NCI-H1436 treated with DMSO at 0.1 percent for 48 hours (cell line): ENCODE measurements around the gene NTMT2.

Source experiments
- DNase-seq: peaks from one replicate; lab custom pipeline; 2025; lab: John Stamatoyannopoulos, UW

NTMT2 gene

DNA sequence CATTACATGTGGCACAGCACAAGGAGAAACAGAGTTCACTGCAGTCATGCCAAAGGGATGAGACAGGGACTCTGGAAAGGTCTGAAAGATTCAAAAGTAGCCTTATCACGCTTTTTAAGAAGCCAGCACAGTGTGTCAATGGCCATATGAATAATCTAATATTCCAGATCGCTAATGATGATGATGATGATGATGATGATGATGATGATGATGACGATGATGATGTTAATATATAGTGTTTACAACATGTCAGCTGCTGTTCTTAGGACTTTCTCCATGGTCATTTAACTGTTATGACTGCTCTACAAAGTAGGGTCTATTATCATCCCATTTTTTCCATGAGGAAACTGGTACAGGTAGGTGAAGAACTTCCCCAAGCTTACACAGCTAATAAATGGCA, 64.4 kb downstream of the NTMT2 start:
- no peak for DNase-seq

GRCh38 chr1:170213596-170213995, 67.8 kb downstream of the NTMT2 start:
- no peak for DNase-seq

DNA sequence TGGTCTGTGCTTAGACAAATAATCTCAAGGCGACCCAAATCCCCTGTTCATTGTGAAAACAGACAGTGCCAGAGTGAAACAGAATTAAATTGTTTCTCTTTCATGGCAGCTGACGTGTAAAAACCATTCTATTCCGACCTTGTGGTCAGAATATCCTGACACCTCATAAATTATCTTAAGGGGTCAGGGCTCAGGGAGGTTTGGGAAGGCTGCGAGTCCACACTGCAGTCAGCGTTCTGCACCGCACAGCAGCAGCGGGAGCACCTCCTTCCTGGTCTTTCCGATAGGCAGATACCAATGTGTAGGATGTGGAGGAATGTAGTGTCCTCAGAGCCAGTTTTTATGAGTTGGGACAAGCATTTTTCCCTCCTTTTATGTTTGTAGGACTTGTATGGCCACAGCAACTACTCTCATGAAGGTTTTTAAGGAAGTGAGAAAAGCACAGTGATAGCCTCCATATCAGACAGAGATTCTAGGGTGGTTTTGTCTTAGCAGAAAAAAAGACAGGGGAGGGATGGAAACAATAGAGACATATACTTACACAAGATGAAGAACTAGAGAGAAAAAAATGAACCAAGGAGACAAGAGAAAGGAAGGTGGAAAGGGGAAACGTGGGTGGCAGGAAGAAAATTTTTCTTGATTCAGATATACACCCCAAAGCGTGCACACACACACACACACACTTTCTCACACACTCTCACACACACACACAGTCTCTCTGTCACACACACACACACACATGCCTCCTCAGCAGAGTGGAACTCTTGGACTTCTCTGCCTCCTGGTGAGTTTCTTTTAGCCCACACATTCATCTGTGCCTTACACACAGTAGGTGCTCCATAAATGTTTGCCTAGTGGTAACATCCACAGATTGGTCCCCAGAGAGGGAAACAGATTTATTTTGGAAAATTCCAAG, 68.6 kb downstream of the NTMT2 start:
- no peak for DNase-seq

DNA sequence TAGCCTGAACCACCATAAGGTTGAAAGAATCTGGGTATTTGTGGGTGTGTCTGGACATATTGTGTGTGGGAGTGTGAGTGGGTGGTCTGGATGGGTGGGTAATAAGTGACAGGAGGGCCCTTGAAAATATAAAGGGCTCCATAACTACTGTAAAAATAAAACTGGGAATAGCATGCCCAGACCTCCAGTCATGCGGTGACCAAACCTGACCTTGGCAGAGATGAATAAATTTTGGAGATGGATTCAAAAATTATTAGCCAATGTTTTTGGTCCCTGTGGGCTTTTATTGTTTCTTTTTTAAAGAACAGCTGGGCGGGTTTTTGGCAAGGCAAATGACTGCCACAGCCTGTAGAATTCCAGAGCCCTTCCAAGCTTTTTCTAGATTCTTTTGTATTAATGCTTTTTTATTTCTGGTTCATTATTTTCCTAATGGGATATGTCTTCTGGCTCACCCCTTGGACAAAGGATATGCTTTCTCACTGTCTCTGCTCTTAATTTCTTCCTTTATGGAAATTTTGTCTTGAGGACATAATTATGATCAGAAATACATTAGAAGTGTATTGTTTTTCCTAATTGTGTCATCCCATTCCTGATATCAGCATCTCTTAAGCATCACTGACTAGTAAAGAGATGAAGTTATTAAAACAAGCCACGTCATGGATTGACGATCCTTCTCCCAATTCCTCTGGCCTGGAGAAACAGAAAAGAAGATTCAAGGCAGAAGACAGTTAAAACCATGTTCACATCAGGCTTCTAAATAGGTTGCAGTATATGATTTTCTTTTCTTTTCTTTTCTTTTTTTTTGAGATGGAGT, 69.5 kb downstream of the NTMT2 start:
- DNase-seq = no peak

- no peak for DNase-seq
Observed at GRCh38 chr1:170217517-170218256, 71.9 kb downstream of the NTMT2 start.

DNA sequence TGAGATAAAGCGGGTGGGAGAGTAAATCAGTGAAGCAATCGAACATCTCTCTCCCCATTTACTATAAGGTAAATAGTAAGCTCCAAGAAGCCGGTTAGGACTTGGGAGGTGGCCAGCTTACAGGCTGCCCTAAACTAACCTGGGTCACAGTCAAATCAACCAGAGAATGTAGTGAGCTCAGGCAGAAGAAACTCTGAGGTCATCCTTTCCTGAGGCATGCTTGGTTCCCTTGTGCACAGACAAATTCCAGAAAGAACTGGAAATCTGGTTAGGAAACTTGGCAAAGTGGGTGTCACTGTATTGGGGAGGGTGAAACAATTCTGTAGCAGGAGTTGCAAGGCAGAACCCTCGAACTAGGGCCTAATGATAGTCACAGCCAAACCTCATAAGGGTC, 72.5 kb downstream of the NTMT2 start:
- no peak for DNase-seq
